LNCaP clone FGC (cell line): ENCODE measurements around the gene CLIC5.

Source experiments
- DNase-seq: peaks from one replicate; pipeline ENCODE4 v3.0.0-alpha.2; 2011; ENCODE audit warnings: low read depth
- H3K4me3 ChIP-seq: 2 replicates; pipeline ENCODE4 v1.5.1; 2011; ENCODE audit warnings: mild to moderate bottlenecking, low read depth, low read length, control low read depth
- TF ChIP-seq, protein P1 (sequence below): IDR thresholded peaks from 2 replicates; pipeline ENCODE4 v1.5.1; 2012; ENCODE audit warnings: mild to moderate bottlenecking; ENCODE audit not compliant: control insufficient read depth, insufficient read depth; ENCODE audit errors: extremely low read depth

CLIC5 gene

DNA sequence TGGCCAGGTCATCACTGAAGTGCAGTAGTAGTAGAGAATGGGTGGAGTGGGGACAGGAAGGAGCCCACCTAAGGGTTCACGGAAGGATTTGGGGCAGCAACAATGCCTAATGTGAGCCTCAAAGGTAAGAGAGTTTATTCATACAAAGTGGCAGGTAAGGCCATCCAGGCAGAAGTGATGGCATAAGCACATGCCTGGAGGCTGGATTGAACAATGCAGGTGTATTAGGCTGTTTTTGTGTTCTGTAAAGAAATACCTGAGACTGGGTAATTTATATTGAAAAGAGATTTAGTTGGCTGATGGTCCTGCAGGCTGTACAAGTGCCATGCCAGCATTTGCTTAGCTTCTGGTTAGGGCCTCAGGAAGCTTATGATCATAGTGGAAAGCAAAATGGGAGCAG, 48.3 kb downstream of the CLIC5 start:
- TF ChIP-seq, protein P1, sequence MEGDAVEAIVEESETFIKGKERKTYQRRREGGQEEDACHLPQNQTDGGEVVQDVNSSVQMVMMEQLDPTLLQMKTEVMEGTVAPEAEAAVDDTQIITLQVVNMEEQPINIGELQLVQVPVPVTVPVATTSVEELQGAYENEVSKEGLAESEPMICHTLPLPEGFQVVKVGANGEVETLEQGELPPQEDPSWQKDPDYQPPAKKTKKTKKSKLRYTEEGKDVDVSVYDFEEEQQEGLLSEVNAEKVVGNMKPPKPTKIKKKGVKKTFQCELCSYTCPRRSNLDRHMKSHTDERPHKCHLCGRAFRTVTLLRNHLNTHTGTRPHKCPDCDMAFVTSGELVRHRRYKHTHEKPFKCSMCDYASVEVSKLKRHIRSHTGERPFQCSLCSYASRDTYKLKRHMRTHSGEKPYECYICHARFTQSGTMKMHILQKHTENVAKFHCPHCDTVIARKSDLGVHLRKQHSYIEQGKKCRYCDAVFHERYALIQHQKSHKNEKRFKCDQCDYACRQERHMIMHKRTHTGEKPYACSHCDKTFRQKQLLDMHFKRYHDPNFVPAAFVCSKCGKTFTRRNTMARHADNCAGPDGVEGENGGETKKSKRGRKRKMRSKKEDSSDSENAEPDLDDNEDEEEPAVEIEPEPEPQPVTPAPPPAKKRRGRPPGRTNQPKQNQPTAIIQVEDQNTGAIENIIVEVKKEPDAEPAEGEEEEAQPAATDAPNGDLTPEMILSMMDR, result no peak
- DNase-seq, result no peak
- H3K4me3 ChIP-seq, result no peak overlapping the region

DNA sequence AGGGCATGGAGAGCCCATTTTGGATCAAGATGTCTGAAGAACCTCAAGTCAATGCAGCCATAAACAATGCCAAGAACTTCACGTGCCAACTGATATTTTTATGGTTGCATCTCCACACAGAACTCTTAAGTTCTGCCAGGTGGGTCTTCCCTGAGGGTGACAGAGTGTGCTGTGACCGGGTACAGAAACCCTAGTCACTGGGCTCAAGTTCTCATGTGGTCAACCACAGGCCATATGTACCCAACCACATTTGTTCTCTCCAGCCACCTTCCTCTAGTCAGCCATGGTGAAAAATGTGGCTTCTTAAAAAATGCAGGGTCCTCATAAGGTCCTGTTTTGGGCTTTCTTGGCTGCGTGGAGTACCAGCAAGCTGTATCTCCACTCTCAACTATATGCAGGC, 48.9 kb downstream of the CLIC5 start:
- DNase-seq, result no peak
- TF ChIP-seq, protein P1, result no peak
- H3K4me3 ChIP-seq, result no peak overlapping the region

DNA sequence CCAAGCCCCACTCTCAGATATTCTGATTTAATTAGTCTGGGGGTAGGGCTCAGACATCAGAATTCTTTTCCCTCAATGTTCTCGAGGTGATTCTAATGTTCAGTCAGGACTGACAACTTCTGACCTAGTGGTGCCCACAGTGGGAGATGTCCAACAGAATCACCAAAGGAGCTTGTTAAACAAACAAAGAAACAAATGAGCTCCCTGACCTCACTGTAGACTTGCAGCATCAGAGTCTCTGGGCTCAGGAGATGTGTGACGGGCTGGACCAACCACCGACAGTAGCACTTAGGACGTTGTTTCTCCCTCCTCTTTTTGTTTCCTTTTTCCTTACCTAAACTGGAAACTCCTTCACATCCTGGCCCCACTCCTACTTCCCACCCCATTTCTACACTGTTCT, 49.3 kb downstream of the CLIC5 start:
- TF ChIP-seq, protein P1, result no peak
- H3K4me3 ChIP-seq, result no peak overlapping the region
- no peak for DNase-seq

DNA sequence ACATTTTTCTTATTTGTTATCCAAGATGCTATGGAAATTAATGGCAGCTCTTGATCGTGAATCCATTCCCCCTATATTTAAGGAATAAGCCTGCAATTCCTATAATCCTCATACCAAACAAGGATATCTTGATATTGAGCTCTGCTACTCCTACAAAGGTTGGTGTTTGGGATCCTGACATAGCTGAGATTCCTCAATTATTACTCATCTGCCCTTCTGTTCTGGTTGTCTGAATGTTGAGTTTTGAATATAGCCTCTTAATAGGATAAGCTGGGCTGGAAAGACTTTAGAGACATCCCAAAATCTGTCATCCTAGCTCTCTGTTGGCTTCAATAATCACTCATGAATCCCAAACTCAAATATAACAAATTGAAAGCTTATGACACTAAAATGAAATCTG, 49.9 kb downstream of the CLIC5 start:
- DNase-seq, result no peak
- TF ChIP-seq, protein P1, result no peak
- H3K4me3 ChIP-seq, result no peak overlapping the region

DNA sequence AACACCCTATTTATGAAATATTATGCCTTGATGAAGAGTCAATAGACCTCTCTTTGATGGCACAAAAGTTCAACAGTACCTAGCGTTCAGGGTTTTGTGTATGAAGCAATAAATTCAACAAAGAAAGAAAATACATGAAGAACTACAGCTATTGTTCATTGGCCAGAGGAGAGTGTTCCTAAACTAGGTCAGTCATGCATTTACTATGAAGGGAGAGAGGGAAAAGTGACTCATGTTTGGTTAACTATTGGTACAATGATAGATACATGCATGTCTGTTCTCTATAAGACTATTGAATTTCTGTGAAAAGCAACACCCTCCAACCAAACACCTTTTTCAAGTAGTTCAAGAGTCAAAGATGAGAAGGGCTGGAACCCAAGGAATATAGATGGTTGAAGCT, 50.7 kb downstream of the CLIC5 start:
- TF ChIP-seq, protein P1, result no peak
- DNase-seq, result no peak

DNA sequence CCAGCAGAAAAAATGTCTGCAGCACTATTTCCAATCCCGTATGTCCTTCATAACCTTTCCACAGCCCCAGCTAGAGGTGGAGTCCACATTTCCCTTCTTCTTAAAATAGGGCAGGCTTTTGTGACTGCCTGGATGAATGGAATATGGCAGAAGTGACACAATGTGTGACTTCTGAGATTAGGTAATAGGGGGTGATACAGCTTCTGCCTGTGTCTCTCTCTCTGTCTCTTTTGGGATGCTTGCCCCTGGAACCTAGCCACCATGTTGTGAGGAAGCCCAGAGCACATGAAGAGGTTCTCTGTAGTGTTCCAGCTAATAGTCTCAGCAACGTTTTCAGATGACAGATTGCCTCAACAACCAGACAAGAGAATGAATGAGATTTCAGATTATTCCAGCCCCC, 51.4 kb downstream of the CLIC5 start:
- H3K4me3 ChIP-seq, result no peak overlapping the region
- DNase-seq, result no peak
- TF ChIP-seq, protein P1, result no peak

More for the DNA sequence above, 50.7 kb downstream of the CLIC5 start:
- no peak overlapping the region for H3K4me3 ChIP-seq

DNA sequence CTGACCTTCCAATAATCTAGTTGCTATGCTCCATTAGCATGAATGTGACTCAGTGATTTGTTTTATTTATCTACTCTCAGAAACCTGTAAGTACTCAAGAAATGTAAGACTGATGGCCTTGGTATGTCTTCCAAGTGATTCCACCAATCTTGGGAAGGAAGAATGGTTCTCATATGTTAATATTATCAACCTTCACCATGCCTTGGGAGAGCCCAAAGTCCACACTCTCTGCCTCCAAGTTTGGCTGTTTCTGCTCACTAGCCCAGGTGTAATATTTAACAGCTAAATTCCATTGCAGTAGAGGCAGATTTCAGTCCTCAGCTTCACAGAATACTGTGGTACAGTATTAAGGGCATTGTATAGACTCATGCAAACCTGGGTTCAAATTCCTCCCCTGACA, 51.8 kb downstream of the CLIC5 start:
- H3K4me3 ChIP-seq, result no peak overlapping the region
- DNase-seq, result no peak
- TF ChIP-seq, protein P1, result no peak
